Spleen (tissue), 11 donors: ENCODE measurements around the gene CD47. TPM values are rescaled to one million over a fixed set of nuclear protein-coding genes. Genes with fewer than 3 reads are reported as not detected.

Source experiments
- DNase-seq: peaks from one replicate; pipeline ENCODE4 v3.0.0-alpha.2; 2020
- H3K27ac ChIP-seq, 8 donors: fragments of 200-600 bp; sonication (generic) in 7 of 8; 1 replicate in 4 of 8; 2 replicates in 4 of 8; pipeline versions ENCODE4 v1.5.0 to v1.8.0; 2016 to 2021; ENCODE audit warnings: inconsistent platforms in 4 of 8, mild to moderate bottlenecking in 4 of 8, moderate library complexity in 1 of 8
- H3K27me3 ChIP-seq, 7 donors: fragments of 200-600 bp; sonication (generic) in 6 of 7; replicated peaks in 1 of 7; 1 replicate in 4 of 7; 2 replicates in 3 of 7; pipeline versions ENCODE4 v1.5.0 to v1.8.0; 2016 to 2021; ENCODE audit warnings: inconsistent platforms in 3 of 7, mild to moderate bottlenecking in 1 of 7
- H3K36me3 ChIP-seq, 6 donors: fragments of 200-600 bp; sonication (generic) in 5 of 6; 1 replicate in 4 of 6; 2 replicates in 2 of 6; pipeline versions ENCODE4 v1.5.0 to v1.8.0; 2016 to 2021; ENCODE audit warnings: inconsistent platforms in 2 of 6
- H3K4me1 ChIP-seq, 6 donors: fragments of 200-600 bp; sonication (generic) in 5 of 6; 1 replicate in 3 of 6; 2 replicates in 3 of 6; pipeline versions ENCODE4 v1.5.0 to v1.8.0; 2016 to 2021; ENCODE audit warnings: inconsistent platforms in 3 of 6
- H3K4me3 ChIP-seq, 8 donors: fragments of 200-600 bp; sonication (generic) in 7 of 8; 1 replicate in 4 of 8; 2 replicates in 4 of 8; pipeline versions ENCODE4 v1.5.0 to v1.8.0; 2016 to 2021; ENCODE audit warnings: inconsistent platforms in 4 of 8, mild to moderate bottlenecking in 4 of 8, moderate library complexity in 2 of 8
- H3K9me3 ChIP-seq, 8 donors: fragments of 200-600 bp; sonication (generic) in 7 of 8; 1 replicate in 4 of 8; 2 replicates in 4 of 8; pipeline versions ENCODE4 v1.5.0 to v1.8.0; 2016 to 2021; ENCODE audit warnings: inconsistent platforms in 4 of 8
- POLR2A ChIP-seq, 3 donors: fragments of 450-650 bp; IDR thresholded peaks; one replicate each; pipeline ENCODE4 v1.5.1; 2017; ENCODE audit warnings: antibody characterized with exemption in 3 of 3, mild to moderate bottlenecking in 1 of 3
- POLR2AphosphoS5 ChIP-seq, 3 donors: sonication (generic); formaldehyde crosslinking; IDR thresholded peaks; one replicate each; pipeline ENCODE4 v1.5.1; 2017; ENCODE audit warnings: antibody characterized with exemption in 3 of 3
- WGBS, 5 donors: extraction: QIAGEN DNeasy Blood & Tissue Kit in 3 of 5; methylation state at CpG; one replicate each; pipeline versions ENCODE4 v1.1.5 to v1.1.7; 2013 to 2018; 5-methylcytosine and 5-hydroxymethylcytosine counted together
- intact Hi-C: fragments of 100-400 bp; cut with DNase I; formaldehyde crosslinking; loops from one replicate; pipeline ENCODE4 v1.15.0; 2023; ENCODE audit warnings: low total_unique reads
- polyA plus RNA-seq, 3 donors: library from polyadenylated mRNA; stranded (reverse); fragments of 200-250 nt; gene quantifications; one replicate each; pipeline ENCODE4 v1.2.1, GENCODE V29; 2013
- total RNA-seq, 7 donors: library from RNA; depleted of rRNA in 3 of 7; stranded (reverse); fragments of >200 nt in 3 of 7; fragmentation: NEBNext Ultra II Directional in 4 of 7; extraction: Animal tissue kit (Norgen Biotek cat#: 25700) in 4 of 7; gene quantifications; one replicate each; pipeline versions ENCODE4 v1.1.0 to v1.2.1, GENCODE V29; 2016 to 2021
- TF ChIP-seq, protein P1 (sequence below), 11 experiments: fragments of 200-600 bp in 7 of 11; fragments of 450-650 bp in 4 of 11; sonication (generic) in 4 of 11; IDR thresholded peaks in 8 of 11; conservative IDR thresholded peaks in 3 of 11; 1 replicate in 7 of 11; 2 replicates in 4 of 11; pipeline versions ENCODE4 v1.4.0 to v1.8.0; 2016 to 2021; ENCODE audit warnings: antibody characterized with exemption in 11 of 11, inconsistent platforms in 4 of 11, mild to moderate bottlenecking in 1 of 11
- donor health status: healthy with polysubstance abuse.
- donor health status: DM: no; HTN: no; CAD: no; lungs with moderate emphysema.
- donor health status: DM: no; HTN: no; CAD: no.
- donor health status: Bipolar disorder and iron deficiency.
- donor health status: healthy.
- donor health status: DM: no; HTN: no; CAD: no.
- donor health status: DM: yes; HTN: yes; CAD: no.

Gene CD47
- total and polyA plus RNA-seq, 10 donors, result 48.2 to 156 (median 125) TPM

DNA sequence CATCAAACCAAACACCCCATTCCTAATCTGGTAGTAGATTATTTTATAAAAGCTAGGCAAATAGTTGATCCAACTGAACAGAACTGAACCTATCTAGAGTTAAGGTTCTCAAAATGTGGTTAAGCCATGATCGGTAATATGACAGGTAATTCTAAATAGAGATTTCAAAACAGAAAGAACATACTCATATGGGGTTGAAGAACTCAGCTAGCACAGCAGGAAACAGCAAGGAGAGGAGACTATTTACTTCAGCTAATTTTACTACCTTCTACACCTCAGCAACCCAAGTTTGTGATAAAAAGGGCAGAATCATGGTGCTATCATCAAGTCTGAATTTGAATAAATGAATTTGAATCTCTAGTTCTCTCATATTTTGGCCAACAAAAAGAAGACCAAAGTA, 11.8 kb downstream of the CD47 start:
- no peak for DNase-seq
- TF ChIP-seq, protein P1, sequence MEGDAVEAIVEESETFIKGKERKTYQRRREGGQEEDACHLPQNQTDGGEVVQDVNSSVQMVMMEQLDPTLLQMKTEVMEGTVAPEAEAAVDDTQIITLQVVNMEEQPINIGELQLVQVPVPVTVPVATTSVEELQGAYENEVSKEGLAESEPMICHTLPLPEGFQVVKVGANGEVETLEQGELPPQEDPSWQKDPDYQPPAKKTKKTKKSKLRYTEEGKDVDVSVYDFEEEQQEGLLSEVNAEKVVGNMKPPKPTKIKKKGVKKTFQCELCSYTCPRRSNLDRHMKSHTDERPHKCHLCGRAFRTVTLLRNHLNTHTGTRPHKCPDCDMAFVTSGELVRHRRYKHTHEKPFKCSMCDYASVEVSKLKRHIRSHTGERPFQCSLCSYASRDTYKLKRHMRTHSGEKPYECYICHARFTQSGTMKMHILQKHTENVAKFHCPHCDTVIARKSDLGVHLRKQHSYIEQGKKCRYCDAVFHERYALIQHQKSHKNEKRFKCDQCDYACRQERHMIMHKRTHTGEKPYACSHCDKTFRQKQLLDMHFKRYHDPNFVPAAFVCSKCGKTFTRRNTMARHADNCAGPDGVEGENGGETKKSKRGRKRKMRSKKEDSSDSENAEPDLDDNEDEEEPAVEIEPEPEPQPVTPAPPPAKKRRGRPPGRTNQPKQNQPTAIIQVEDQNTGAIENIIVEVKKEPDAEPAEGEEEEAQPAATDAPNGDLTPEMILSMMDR (IDR thresholded peaks at IDR 0.05 in 8 of 11, conservative IDR thresholded peaks at IDR 0.05 in 3 of 11), result no peak
- TF ChIP-seq POLR2A (IDR thresholded peaks at IDR 0.05), result no peak
- TF ChIP-seq POLR2AphosphoS5 (IDR thresholded peaks at IDR 0.05), result no peak
- intact Hi-C loops, result no loop called here
- H3K9me3 ChIP-seq, result no peaks in the 10 kb centered on the region
- H3K4me3 ChIP-seq, result no peak overlapping the region
- H3K27ac ChIP-seq, result peak overlapping the region in 1 of 8 donors; percentile 33
- H3K4me1 ChIP-seq, result peaks cover 9 to 98% (median 58%) of the 10 kb centered on the region in 6 donors
- peaks cover 0 to 48% (median 3%) of the 10 kb centered on the region in 6 donors for H3K36me3 ChIP-seq
- H3K27me3 ChIP-seq, result no peaks in the 10 kb centered on the region
- WGBS, 5 donors, result 69 to 85% (median 79%) methylated on average over 1 of the region's 1 CpG

DNA sequence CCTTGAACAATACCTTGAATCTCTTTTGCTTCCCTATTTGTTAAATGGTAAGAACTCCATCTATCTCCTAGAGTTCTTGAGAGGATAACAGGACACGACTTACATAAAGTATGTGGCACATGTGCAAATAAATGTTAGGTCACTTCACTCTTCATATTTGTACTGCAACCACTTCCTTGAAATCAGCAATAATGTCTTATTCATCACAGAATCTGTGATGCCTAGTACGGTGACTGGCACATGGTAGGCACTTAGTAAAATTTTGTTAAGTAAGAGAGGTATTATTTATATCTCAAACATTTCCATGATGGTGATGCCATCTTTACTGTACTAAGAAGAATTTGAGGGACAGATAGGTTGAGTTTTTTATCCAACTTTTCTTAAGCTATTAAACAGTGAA, 14.3 kb downstream of the CD47 start:
- H3K4me1 ChIP-seq, result peaks cover 0 to 95% (median 34%) of the 10 kb centered on the region in 6 donors
- no peak for DNase-seq
- peaks cover 0 to 70% (median 3%) of the 10 kb centered on the region in 6 donors for H3K36me3 ChIP-seq
- H3K27me3 ChIP-seq, result no peaks in the 10 kb centered on the region
- H3K9me3 ChIP-seq, result no peaks in the 10 kb centered on the region
- peak overlapping the region in 1 of 8 donors; percentile 33 for H3K27ac ChIP-seq
- H3K4me3 ChIP-seq, result no peak overlapping the region
- intact Hi-C loops, result no loop called here
- WGBS, 5 donors, result 62 to 87% (median 74%) methylated on average over 2 of the region's 2 CpGs
- no peak for TF ChIP-seq POLR2A (IDR thresholded peaks at IDR 0.05)
- TF ChIP-seq POLR2AphosphoS5 (IDR thresholded peaks at IDR 0.05), result no peak
- TF ChIP-seq, protein P1 (IDR thresholded peaks at IDR 0.05 in 8 of 11, conservative IDR thresholded peaks at IDR 0.05 in 3 of 11), result no peak

DNA sequence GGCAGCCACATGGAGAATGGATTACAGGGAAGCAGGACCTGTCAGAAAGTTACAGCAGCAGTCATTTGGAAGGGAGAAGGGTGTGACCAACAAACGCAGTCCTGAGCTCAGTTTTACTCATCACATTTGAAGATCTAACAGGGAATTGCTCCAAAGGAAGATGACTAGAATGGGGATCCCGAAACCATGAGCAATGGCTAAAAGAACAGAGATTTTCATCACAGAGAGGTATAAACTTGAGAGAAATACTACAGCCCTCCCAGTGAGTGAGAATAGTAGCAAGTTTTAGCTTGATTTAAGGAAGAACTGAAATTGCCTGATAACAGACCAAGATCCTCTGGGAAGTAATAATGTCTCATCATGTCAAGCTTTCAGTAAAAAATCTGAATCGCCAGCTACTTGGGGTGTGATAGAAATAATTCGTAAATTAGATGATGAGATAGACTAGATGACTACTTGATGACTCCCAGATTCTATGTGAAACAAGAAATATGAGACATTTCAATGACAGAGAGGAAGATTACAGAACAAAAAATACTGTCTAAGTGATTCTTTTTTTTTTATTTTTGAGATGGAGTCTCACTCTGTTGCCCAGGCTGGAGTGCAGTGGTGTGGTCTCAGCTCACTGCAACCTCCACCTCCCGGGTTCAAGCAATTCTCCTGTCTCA, 16.9 kb downstream of the CD47 start:
- no peak overlapping the region for H3K27ac ChIP-seq
- peaks cover 0 to 93% (median 14%) of the 10 kb centered on the region in 6 donors for H3K4me1 ChIP-seq
- DNase-seq, result no peak
- intact Hi-C loops, result no loop called here
- 90 to 93% (median 91%) methylated on average over 5 of the region's 5 CpGs for WGBS, 5 donors
- H3K27me3 ChIP-seq, result no peaks in the 10 kb centered on the region
- peaks cover 0 to 84% (median 16%) of the 10 kb centered on the region in 6 donors for H3K36me3 ChIP-seq
- H3K9me3 ChIP-seq, result no peaks in the 10 kb centered on the region
- TF ChIP-seq POLR2AphosphoS5 (IDR thresholded peaks at IDR 0.05), result no peak
- TF ChIP-seq, protein P1 (IDR thresholded peaks at IDR 0.05 in 8 of 11, conservative IDR thresholded peaks at IDR 0.05 in 3 of 11), result no peak
- no peak for TF ChIP-seq POLR2A (IDR thresholded peaks at IDR 0.05)
- H3K4me3 ChIP-seq, result no peak overlapping the region

DNA sequence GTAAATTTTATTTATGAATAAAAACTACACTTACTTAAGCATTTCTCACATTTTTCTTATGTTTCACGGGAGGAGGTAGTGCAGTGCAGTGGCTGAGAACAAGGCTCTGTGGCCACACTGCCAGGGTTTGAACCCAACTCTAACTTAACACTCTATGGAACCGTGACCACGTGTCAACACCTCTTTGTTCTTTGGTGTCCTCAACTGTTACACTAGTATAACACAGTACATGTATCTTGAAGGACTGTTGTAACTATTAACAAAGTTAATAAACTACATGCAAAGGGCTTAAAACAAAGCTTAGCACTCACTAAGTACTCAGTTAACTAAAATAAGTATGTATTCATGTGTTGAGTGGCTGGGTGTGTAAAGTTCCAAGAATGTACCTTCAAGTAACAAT, 19.5 kb downstream of the CD47 start:
- no peak for DNase-seq
- 75 to 83% (median 80%) methylated on average over 3 of the region's 3 CpGs for WGBS, 5 donors
- Histone ChIP-seq H3K4me1 (peaks cover 0 to 86% (median 8%) of the 10 kb centered on the region in 6 donors), H3K27ac (peak overlapping the region in 1 of 8 donors; percentile 13), H3K27me3 (no peaks in the 10 kb centered on the region), H3K4me3 (no peak overlapping the region), H3K36me3 (peaks cover 0 to 89% (median 27%) of the 10 kb centered on the region in 6 donors), H3K9me3 (no peaks in the 10 kb centered on the region)
- TF ChIP-seq POLR2A (IDR thresholded peaks at IDR 0.05), result no peak
- no peak for TF ChIP-seq POLR2AphosphoS5 (IDR thresholded peaks at IDR 0.05)
- TF ChIP-seq, protein P1 (IDR thresholded peaks at IDR 0.05 in 8 of 11, conservative IDR thresholded peaks at IDR 0.05 in 3 of 11), result no peak
- intact Hi-C loops, result no loop called here
